ENCODE results near the gene KLF16.

DNA sequence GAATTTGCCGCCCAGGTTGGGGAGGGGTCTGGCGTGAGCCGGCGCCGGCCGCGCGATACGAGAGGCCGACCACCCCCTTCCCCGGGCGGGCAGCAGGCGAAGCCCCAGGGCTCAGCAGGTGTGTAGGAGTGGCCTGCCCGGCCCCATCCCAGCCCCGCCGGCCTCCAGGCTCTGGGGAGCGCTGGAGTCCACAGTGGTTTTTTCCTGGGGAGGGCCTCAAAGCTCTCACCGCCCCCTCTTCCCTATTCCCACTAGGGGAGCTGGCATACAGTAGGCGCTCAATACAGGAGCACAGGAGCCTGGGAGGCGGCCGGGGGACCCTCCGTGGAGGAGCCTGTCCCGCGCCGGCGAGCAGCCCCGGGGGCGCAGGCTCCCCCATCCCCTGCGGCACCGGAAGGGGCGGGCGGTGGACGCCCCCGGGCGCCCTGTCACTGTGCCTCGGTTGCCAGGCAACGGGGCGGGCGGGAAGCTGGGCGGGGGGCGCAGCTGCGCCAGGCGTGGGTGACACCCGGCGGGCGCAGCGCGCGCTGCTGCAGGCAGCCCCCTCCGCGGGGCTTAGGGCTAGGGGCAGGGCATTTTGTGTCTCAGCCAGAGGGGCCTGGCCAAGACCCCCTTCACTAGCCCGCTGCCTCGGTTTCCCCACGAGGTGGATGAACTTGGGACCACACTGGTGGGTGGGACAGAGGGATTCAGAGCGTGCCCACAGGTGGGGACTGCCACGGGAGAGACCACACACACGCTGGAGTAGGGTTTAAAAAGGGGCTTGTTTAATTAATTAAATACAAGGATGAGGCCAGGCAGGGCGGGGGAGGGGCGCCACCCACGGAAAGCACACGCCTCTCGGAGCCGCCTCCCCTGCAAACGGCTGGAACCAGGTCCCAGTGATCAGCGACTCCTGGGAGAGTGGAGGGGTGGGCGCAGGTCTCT lies 11.5 kb downstream of the KLF16 start:
- TF ChIP-seq, protein P1, sequence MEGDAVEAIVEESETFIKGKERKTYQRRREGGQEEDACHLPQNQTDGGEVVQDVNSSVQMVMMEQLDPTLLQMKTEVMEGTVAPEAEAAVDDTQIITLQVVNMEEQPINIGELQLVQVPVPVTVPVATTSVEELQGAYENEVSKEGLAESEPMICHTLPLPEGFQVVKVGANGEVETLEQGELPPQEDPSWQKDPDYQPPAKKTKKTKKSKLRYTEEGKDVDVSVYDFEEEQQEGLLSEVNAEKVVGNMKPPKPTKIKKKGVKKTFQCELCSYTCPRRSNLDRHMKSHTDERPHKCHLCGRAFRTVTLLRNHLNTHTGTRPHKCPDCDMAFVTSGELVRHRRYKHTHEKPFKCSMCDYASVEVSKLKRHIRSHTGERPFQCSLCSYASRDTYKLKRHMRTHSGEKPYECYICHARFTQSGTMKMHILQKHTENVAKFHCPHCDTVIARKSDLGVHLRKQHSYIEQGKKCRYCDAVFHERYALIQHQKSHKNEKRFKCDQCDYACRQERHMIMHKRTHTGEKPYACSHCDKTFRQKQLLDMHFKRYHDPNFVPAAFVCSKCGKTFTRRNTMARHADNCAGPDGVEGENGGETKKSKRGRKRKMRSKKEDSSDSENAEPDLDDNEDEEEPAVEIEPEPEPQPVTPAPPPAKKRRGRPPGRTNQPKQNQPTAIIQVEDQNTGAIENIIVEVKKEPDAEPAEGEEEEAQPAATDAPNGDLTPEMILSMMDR (IDR thresholded peaks at IDR 0.05; ENCODE audit: low read length): no peak
- TF ChIP-seq EZH2 (IDR thresholded peaks at IDR 0.05; ENCODE audit: borderline replicate concordance, low read length): no peak

Data from OCI-LY1 (cell line).